Spleen (tissue), 11 donors: Measurements from ENCODE around the gene OLFML2B. TPM values are rescaled to one million over a fixed set of nuclear protein-coding genes. Genes with fewer than 3 reads are reported as not detected.

Experiments
- DNase-seq: peaks from one replicate; pipeline ENCODE4 v3.0.0-alpha.2; 2020
- H3K27ac ChIP-seq, 8 donors: fragments of 200-600 bp; sonication (generic) in 7 of 8; 1 replicate in 4 of 8; 2 replicates in 4 of 8; pipeline versions ENCODE4 v1.5.0 to v1.8.0; 2016 to 2021; ENCODE audit warnings: inconsistent platforms in 4 of 8, mild to moderate bottlenecking in 4 of 8, moderate library complexity in 1 of 8
- H3K27me3 ChIP-seq, 7 donors: fragments of 200-600 bp; sonication (generic) in 6 of 7; replicated peaks in 1 of 7; 1 replicate in 4 of 7; 2 replicates in 3 of 7; pipeline versions ENCODE4 v1.5.0 to v1.8.0; 2016 to 2021; ENCODE audit warnings: inconsistent platforms in 3 of 7, mild to moderate bottlenecking in 1 of 7
- H3K36me3 ChIP-seq, 6 donors: fragments of 200-600 bp; sonication (generic) in 5 of 6; 1 replicate in 4 of 6; 2 replicates in 2 of 6; pipeline versions ENCODE4 v1.5.0 to v1.8.0; 2016 to 2021; ENCODE audit warnings: inconsistent platforms in 2 of 6
- H3K4me1 ChIP-seq, 6 donors: fragments of 200-600 bp; sonication (generic) in 5 of 6; 1 replicate in 3 of 6; 2 replicates in 3 of 6; pipeline versions ENCODE4 v1.5.0 to v1.8.0; 2016 to 2021; ENCODE audit warnings: inconsistent platforms in 3 of 6
- H3K4me3 ChIP-seq, 8 donors: fragments of 200-600 bp; sonication (generic) in 7 of 8; 1 replicate in 4 of 8; 2 replicates in 4 of 8; pipeline versions ENCODE4 v1.5.0 to v1.8.0; 2016 to 2021; ENCODE audit warnings: inconsistent platforms in 4 of 8, mild to moderate bottlenecking in 4 of 8, moderate library complexity in 2 of 8
- H3K9me3 ChIP-seq, 8 donors: fragments of 200-600 bp; sonication (generic) in 7 of 8; 1 replicate in 4 of 8; 2 replicates in 4 of 8; pipeline versions ENCODE4 v1.5.0 to v1.8.0; 2016 to 2021; ENCODE audit warnings: inconsistent platforms in 4 of 8
- POLR2A ChIP-seq, 3 donors: fragments of 450-650 bp; IDR thresholded peaks; one replicate each; pipeline ENCODE4 v1.5.1; 2017; ENCODE audit warnings: antibody characterized with exemption in 3 of 3, mild to moderate bottlenecking in 1 of 3
- POLR2AphosphoS5 ChIP-seq, 3 donors: sonication (generic); formaldehyde crosslinking; IDR thresholded peaks; one replicate each; pipeline ENCODE4 v1.5.1; 2017; ENCODE audit warnings: antibody characterized with exemption in 3 of 3
- WGBS, 5 donors: extraction: QIAGEN DNeasy Blood & Tissue Kit in 3 of 5; methylation state at CpG; one replicate each; pipeline versions ENCODE4 v1.1.5 to v1.1.7; 2013 to 2018; 5-methylcytosine and 5-hydroxymethylcytosine counted together
- intact Hi-C: fragments of 100-400 bp; cut with DNase I; formaldehyde crosslinking; loops from one replicate; pipeline ENCODE4 v1.15.0; 2023; ENCODE audit warnings: low total_unique reads
- polyA plus RNA-seq, 3 donors: library from polyadenylated mRNA; stranded (reverse); fragments of 200-250 nt; gene quantifications; one replicate each; pipeline ENCODE4 v1.2.1, GENCODE V29; 2013
- total RNA-seq, 7 donors: library from RNA; depleted of rRNA in 3 of 7; stranded (reverse); fragments of >200 nt in 3 of 7; fragmentation: NEBNext Ultra II Directional in 4 of 7; extraction: Animal tissue kit (Norgen Biotek cat#: 25700) in 4 of 7; gene quantifications; one replicate each; pipeline versions ENCODE4 v1.1.0 to v1.2.1, GENCODE V29; 2016 to 2021
- TF ChIP-seq, protein P1 (sequence below), 11 experiments: fragments of 200-600 bp in 7 of 11; fragments of 450-650 bp in 4 of 11; sonication (generic) in 4 of 11; IDR thresholded peaks in 8 of 11; conservative IDR thresholded peaks in 3 of 11; 1 replicate in 7 of 11; 2 replicates in 4 of 11; pipeline versions ENCODE4 v1.4.0 to v1.8.0; 2016 to 2021; ENCODE audit warnings: antibody characterized with exemption in 11 of 11, inconsistent platforms in 4 of 11, mild to moderate bottlenecking in 1 of 11
- donor health status: healthy with polysubstance abuse.
- donor health status: DM: no; HTN: no; CAD: no; lungs with moderate emphysema.
- donor health status: DM: no; HTN: no; CAD: no.
- donor health status: Bipolar disorder and iron deficiency.
- donor health status: healthy.
- donor health status: DM: no; HTN: no; CAD: no.
- donor health status: DM: yes; HTN: yes; CAD: no.

OLFML2B gene
- total and polyA plus RNA-seq, 10 donors: 3.0 to 39.7 (median 15.0) TPM

DNA sequence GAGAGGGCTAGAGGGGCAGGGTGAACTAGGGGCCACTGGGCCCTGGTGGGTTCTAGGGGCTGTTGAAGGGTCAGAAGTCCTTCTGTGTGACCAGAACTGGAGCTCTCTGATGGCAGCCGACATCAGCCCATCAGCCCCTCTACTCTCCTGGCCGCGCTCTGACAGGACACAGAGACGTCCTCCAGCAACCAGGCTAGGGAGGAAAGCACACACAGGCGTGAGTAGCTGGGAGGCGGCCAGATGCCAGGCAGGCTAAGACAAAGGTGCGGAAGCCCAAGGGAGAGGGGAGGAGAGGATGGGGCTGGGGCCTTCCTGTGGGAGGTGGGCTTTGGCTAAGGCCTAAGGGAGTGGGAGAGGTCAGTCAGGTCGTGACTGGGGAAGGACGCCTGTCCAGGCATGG, 50.8 kb downstream of the OLFML2B start:
- 77 to 89% (median 86%) methylated on average over 9 of the region's 9 CpGs for WGBS, 5 donors

GRCh38 chr1:161970633-161971032, 53.0 kb downstream of the OLFML2B start:
- WGBS, 5 donors: 46 to 68% (median 56%) methylated on average over 3 of the region's 3 CpGs
- Histone ChIP-seq H3K27me3 (no peaks in the 10 kb centered on the region), H3K9me3 (no peaks in the 10 kb centered on the region), H3K36me3 (peaks cover 0 to 29% (median 0%) of the 10 kb centered on the region in 6 donors), H3K27ac (no peak overlapping the region), H3K4me1 (no peaks in the 10 kb centered on the region), H3K4me3 (no peak overlapping the region)
- intact Hi-C loops: no loop called here
- TF ChIP-seq POLR2A (IDR thresholded peaks at IDR 0.05): no peak
- TF ChIP-seq, protein P1, sequence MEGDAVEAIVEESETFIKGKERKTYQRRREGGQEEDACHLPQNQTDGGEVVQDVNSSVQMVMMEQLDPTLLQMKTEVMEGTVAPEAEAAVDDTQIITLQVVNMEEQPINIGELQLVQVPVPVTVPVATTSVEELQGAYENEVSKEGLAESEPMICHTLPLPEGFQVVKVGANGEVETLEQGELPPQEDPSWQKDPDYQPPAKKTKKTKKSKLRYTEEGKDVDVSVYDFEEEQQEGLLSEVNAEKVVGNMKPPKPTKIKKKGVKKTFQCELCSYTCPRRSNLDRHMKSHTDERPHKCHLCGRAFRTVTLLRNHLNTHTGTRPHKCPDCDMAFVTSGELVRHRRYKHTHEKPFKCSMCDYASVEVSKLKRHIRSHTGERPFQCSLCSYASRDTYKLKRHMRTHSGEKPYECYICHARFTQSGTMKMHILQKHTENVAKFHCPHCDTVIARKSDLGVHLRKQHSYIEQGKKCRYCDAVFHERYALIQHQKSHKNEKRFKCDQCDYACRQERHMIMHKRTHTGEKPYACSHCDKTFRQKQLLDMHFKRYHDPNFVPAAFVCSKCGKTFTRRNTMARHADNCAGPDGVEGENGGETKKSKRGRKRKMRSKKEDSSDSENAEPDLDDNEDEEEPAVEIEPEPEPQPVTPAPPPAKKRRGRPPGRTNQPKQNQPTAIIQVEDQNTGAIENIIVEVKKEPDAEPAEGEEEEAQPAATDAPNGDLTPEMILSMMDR (IDR thresholded peaks at IDR 0.05 in 8 of 11, conservative IDR thresholded peaks at IDR 0.05 in 3 of 11): no peak
- TF ChIP-seq POLR2AphosphoS5 (IDR thresholded peaks at IDR 0.05): no peak
- DNase-seq: no peak

More for the DNA sequence above, 50.8 kb downstream of the OLFML2B start:
- H3K27ac ChIP-seq: no peak overlapping the region
- H3K27me3 ChIP-seq: no peaks in the 10 kb centered on the region
- no peak overlapping the region for H3K4me3 ChIP-seq
- intact Hi-C loops: no loop called here
- no peaks in the 10 kb centered on the region for H3K9me3 ChIP-seq
- no peaks in the 10 kb centered on the region for H3K4me1 ChIP-seq
- no peak for DNase-seq
- TF ChIP-seq, protein P1 (IDR thresholded peaks at IDR 0.05 in 8 of 11, conservative IDR thresholded peaks at IDR 0.05 in 3 of 11): no peak
- no peak for TF ChIP-seq POLR2AphosphoS5 (IDR thresholded peaks at IDR 0.05)
- TF ChIP-seq POLR2A (IDR thresholded peaks at IDR 0.05): no peak
- peaks cover 0 to 7% (median 0%) of the 10 kb centered on the region in 6 donors for H3K36me3 ChIP-seq

DNA sequence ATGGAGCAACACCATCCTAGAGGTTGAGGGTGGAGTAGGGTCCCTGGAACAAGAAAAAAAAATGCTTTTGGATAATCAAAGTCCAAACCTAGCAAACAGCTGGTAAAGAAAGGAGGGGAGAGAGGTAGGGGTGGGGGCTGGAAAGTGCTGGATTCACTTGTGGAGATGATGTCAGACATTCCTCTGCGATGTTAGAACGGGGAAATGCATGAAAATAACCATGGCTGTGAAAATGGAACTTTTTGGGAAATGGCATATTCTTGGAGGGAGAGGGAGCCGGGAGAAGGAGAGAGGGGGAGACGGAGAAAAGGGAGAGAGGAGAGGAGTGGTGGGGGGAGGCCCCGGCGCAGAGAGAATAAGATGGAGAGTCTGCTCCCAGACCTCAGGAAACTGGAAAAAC, 53.6 kb downstream of the OLFML2B start:
- Histone ChIP-seq H3K4me3 (no peak overlapping the region), H3K9me3 (no peaks in the 10 kb centered on the region), H3K4me1 (no peaks in the 10 kb centered on the region), H3K36me3 (peaks cover 0 to 35% (median 0%) of the 10 kb centered on the region in 6 donors), H3K27me3 (no peaks in the 10 kb centered on the region), H3K27ac (no peak overlapping the region)
- TF ChIP-seq POLR2AphosphoS5 (IDR thresholded peaks at IDR 0.05) (no peak), POLR2A (IDR thresholded peaks at IDR 0.05) (no peak)
- TF ChIP-seq, protein P1 (IDR thresholded peaks at IDR 0.05 in 8 of 11, conservative IDR thresholded peaks at IDR 0.05 in 3 of 11): no peak
- no peak for DNase-seq
- intact Hi-C loops: no loop called here
- WGBS, 5 donors: 85 to 94% (median 89%) methylated on average over 6 of the region's 6 CpGs

- H3K9me3 ChIP-seq: no peaks in the 10 kb centered on the region
- DNase-seq: no peak
- H3K4me3 ChIP-seq: no peak overlapping the region
- no peaks in the 10 kb centered on the region for H3K27me3 ChIP-seq
- TF ChIP-seq, protein P1 (IDR thresholded peaks at IDR 0.05 in 8 of 11, conservative IDR thresholded peaks at IDR 0.05 in 3 of 11): no peak
- TF ChIP-seq POLR2AphosphoS5 (IDR thresholded peaks at IDR 0.05) (no peak), POLR2A (IDR thresholded peaks at IDR 0.05) (no peak)
- peaks cover 6 to 23% (median 10%) of the 10 kb centered on the region in 6 donors for H3K4me1 ChIP-seq
- H3K36me3 ChIP-seq: peaks cover 0 to 51% (median under 1%) of the 10 kb centered on the region in 6 donors
- no peak overlapping the region for H3K27ac ChIP-seq
- intact Hi-C loops: no loop called here
- 85 to 94% (median 90%) methylated on average over 4 of the region's 4 CpGs for WGBS, 5 donors
Measured at GRCh38 chr1:161966067-161966466, 57.6 kb downstream of the OLFML2B start.
